ENCODE data around the gene ADAM17.

ADAM17 gene

GRCh38 chr2:9466147-9466683 is 89.4 kb downstream of the ADAM17 start:
- no peak for DNase-seq

GRCh38 chr2:9465170-9465569 is 90.5 kb downstream of the ADAM17 start:
- DNase-seq: no peak

GRCh38 chr2:9463698-9464034 is 92.0 kb downstream of the ADAM17 start:
- DNase-seq: no peak

GRCh38 chr2:9462886-9463697 is 92.5 kb downstream of the ADAM17 start:
- peak; percentile 49 for DNase-seq

- DNase-seq: no peak
Measured at GRCh38 chr2:9462313-9462712, 93.3 kb downstream of the ADAM17 start.

GRCh38 chr2:9461079-9461478 is 94.6 kb downstream of the ADAM17 start:
- no peak for DNase-seq

GRCh38 chr2:9460441-9461017 is 95.1 kb downstream of the ADAM17 start:
- no peak for DNase-seq

GRCh38 chr2:9451231-9451630 is 104.4 kb downstream of the ADAM17 start:
- DNase-seq: no peak

GRCh38 chr2:9445089-9445488 is 110.5 kb downstream of the ADAM17 start:
- no peak for DNase-seq

- no peak for DNase-seq
Measured at GRCh38 chr2:9443526-9443925, 112.1 kb downstream of the ADAM17 start.

- DNase-seq: no peak
Measured at GRCh38 chr2:9441556-9441955, 114.1 kb downstream of the ADAM17 start.

GRCh38 chr2:9440058-9440727 is 115.4 kb downstream of the ADAM17 start:
- DNase-seq: no peak

- DNase-seq: no peak
Measured at GRCh38 chr2:9439536-9439935, 116.1 kb downstream of the ADAM17 start.

Data from NCI-H2029 (cell line).